HG02642 (cell line): ENCODE results near the gene MND1.

Source experiments
- ATAC-seq: cut with Tn5 transposase; IDR thresholded peaks from one replicate; pipeline ENCODE4 v1.9.1; 2021; ENCODE audit warnings: mild to moderate bottlenecking; ENCODE audit not compliant: unreplicated experiment, poor library complexity

Gene MND1

GRCh38 chr4:153344131-153345011 is at the start of gene MND1:
MND1 (plus strand) TSS chr4:153344688; CDS start chr4:153344738, 50 bp downstream.
- ATAC-seq: peak; percentile 83

- no peak for ATAC-seq
Measured at GRCh38 chr4:153295131-153295755, 49.2 kb upstream of the MND1 start.

- ATAC-seq: no peak
Measured at GRCh38 chr4:153296040-153296823, 48.3 kb upstream of the MND1 start.

- ATAC-seq: no peak
Measured at GRCh38 chr4:153297116-153297515, 47.4 kb upstream of the MND1 start.

GRCh38 chr4:153310793-153311192 is 33.7 kb upstream of the MND1 start:
- ATAC-seq: no peak

GRCh38 chr4:153314915-153315314 is 29.6 kb upstream of the MND1 start:
- ATAC-seq: no peak

GRCh38 chr4:153318696-153319320 is 25.7 kb upstream of the MND1 start:
- peak; percentile 62 for ATAC-seq

GRCh38 chr4:153322791-153323190 is 21.7 kb upstream of the MND1 start:
- ATAC-seq: no peak

GRCh38 chr4:153324046-153324445 is 20.4 kb upstream of the MND1 start:
- no peak for ATAC-seq

GRCh38 chr4:153325558-153325957 is 18.9 kb upstream of the MND1 start:
- no peak for ATAC-seq

GRCh38 chr4:153326513-153326912 is 18.0 kb upstream of the MND1 start:
- no peak for ATAC-seq

GRCh38 chr4:153327247-153327646 is 17.2 kb upstream of the MND1 start:
- ATAC-seq: no peak

GRCh38 chr4:153332936-153333335 is 11.6 kb upstream of the MND1 start:
- ATAC-seq: no peak

GRCh38 chr4:153333874-153334273 is 10.6 kb upstream of the MND1 start:
- no peak for ATAC-seq

GRCh38 chr4:153335665-153336064 is 8.8 kb upstream of the MND1 start:
- no peak for ATAC-seq

- ATAC-seq: no peak
Measured at GRCh38 chr4:153337686-153338085, 6.8 kb upstream of the MND1 start.

GRCh38 chr4:153341575-153342090 is 2.9 kb upstream of the MND1 start:
- no peak for ATAC-seq

GRCh38 chr4:153342751-153343552 is 1.5 kb upstream of the MND1 start:
- ATAC-seq: no peak
